ENCODE results near the gene WT1. TPM values are rescaled to one million over a fixed set of nuclear protein-coding genes. Genes with fewer than 3 reads are reported as not detected.

WT1 gene
- total and polyA plus RNA-seq, 10 of the 15 experiments (the other 5 are each of a cell fraction or from before 2014, with no cell fraction given): 0.07 to 0.37 (median 0.08) TPM; not detected in 7

DNA sequence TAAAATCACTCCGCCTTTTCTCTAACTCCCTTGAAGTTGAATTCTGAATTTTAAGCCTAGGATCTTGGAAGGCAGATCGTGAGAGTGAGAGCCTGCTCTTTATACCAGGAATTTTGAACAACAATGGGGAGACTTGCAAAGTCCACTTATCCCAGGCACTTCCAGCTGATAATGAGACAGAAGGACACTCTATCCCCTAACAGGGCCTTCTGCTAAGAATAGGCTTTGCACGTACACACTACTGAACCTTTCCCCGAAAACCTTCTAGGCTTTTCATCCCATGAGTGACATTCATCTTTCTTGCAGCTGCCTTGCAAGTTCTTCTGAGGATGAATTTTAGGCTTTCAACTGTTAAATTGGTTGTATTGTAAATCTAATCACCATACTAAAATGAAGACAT, 44.0 kb upstream of the WT1 start:
- H3K9ac ChIP-seq (ENCODE audit: control insufficient read depth, insufficient read depth, low read length): no peak overlapping the region
- SMC1A ChIA-PET (ENCODE audit: uncharacterized antibody, unreplicated experiment): no interaction called here
- H3K27ac ChIP-seq (ENCODE audit: control insufficient read depth, insufficient read depth): no peak overlapping the region
- TF ChIP-seq SRF (IDR thresholded peaks at IDR 0.05; ENCODE audit: low read depth in 2 of 2, low read length in 2 of 2): no peak
- TF ChIP-seq, protein P1, sequence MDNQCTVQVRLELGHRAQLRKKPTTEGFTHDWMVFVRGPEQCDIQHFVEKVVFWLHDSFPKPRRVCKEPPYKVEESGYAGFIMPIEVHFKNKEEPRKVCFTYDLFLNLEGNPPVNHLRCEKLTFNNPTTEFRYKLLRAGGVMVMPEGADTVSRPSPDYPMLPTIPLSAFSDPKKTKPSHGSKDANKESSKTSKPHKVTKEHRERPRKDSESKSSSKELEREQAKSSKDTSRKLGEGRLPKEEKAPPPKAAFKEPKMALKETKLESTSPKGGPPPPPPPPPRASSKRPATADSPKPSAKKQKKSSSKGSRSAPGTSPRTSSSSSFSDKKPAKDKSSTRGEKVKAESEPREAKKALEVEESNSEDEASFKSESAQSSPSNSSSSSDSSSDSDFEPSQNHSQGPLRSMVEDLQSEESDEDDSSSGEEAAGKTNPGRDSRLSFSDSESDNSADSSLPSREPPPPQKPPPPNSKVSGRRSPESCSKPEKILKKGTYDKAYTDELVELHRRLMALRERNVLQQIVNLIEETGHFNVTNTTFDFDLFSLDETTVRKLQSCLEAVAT (IDR thresholded peaks at IDR 0.05): no peak
- TF ChIP-seq ZNF207 (IDR thresholded peaks at IDR 0.05; ENCODE audit: borderline replicate concordance): no peak
- TF ChIP-seq SMARCA5 (IDR thresholded peaks at IDR 0.05): no peak
- no peak overlapping the region for H2AFZ ChIP-seq (ENCODE audit: control insufficient read depth, low read depth, low read length)
- H4K20me1 ChIP-seq (ENCODE audit: control insufficient read depth, insufficient read depth): no peaks in the 10 kb centered on the region
- no peaks in the 10 kb centered on the region for H3K4me1 ChIP-seq (ENCODE audit: control insufficient read depth, insufficient read depth, low read length)
- FAIRE-seq: no peak
- no peaks in the 10 kb centered on the region for H3K9me3 ChIP-seq (replicated peaks; ENCODE audit: control insufficient read depth, insufficient read depth, low read length)
- no peaks in the 10 kb centered on the region for H3K36me3 ChIP-seq (ENCODE audit: control insufficient read depth in 2 of 2, insufficient read depth in 2 of 2, low read length in 1 of 2)
- POLR2A ChIA-PET: no interaction called here
- ATAC-seq: no peak
- no TSS peak for BruUV-seq (replicated peaks)
- no peak overlapping the region for H3K4me3 ChIP-seq
- no peaks in the 10 kb centered on the region; a peak in 1 of 4 replicates for H3K27me3 ChIP-seq (replicated peaks in 1 of 2; ENCODE audit: control insufficient read depth in 2 of 2, insufficient read depth in 2 of 2, low read length in 1 of 2)
- in situ Hi-C loops (cut with MboI): no loop called here
- H3K4me2 ChIP-seq (ENCODE audit: control insufficient read depth, insufficient read depth): no peak overlapping the region
- DNase-seq (ENCODE audit: low read depth, low spot score): no peak
- CTCF ChIA-PET: interaction anchor here (1.5 kb wide), 1 partner anchor 12 kb away, joined by 3 read pairs; no protein-coding TSS in a partner anchor
- intact Hi-C loops (cut with micrococcal nuclease; ENCODE audit: unreplicated experiment): no loop called here
- 7% methylated on average over 4 of the region's 4 CpGs for WGBS (ENCODE audit: insufficient coverage, insufficient replicate concordance, low lambda C conversion rate, missing lambda C conversion rate)
- RAD21 ChIA-PET (ENCODE audit: unreplicated experiment): no interaction called here
- no peaks in the 10 kb centered on the region for H3K79me2 ChIP-seq (ENCODE audit: control insufficient read depth, insufficient read depth, low read length)

DNA sequence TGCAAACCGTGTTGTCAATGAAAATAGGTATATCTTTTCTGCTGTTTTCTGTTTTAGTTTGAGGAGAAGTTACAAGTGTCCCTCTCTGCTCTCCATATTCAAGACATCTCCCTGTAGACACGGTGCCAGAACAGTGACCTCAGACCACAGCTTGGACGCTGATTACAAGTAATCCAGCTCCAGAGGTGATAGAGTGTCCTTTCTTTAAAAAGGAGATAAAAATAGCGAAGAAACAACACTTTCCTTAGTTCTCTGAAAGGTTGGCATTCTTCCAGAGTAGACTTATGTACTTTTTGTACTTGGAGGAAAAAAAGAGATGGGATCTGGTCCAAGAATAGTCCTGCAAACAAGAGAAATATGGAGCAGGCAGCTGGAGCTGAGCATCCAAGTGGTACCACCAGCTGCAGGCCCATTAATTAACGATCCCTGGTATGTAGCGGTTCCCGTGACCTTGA, 43.0 kb upstream of the WT1 start:
- no peaks in the 10 kb centered on the region for H4K20me1 ChIP-seq (ENCODE audit: control insufficient read depth, insufficient read depth)
- H3K4me3 ChIP-seq: no peak overlapping the region
- H3K36me3 ChIP-seq (ENCODE audit: control insufficient read depth in 2 of 2, insufficient read depth in 2 of 2, low read length in 1 of 2): no peaks in the 10 kb centered on the region
- no peak overlapping the region for H3K9ac ChIP-seq (ENCODE audit: control insufficient read depth, insufficient read depth, low read length)
- WGBS (ENCODE audit: insufficient coverage, insufficient replicate concordance, low lambda C conversion rate, missing lambda C conversion rate): 28% methylated on average over 7 of the region's 7 CpGs
- H3K9me3 ChIP-seq (replicated peaks; ENCODE audit: control insufficient read depth, insufficient read depth, low read length): no peaks in the 10 kb centered on the region
- TF ChIP-seq NR2C1 (IDR thresholded peaks at IDR 0.05): no peak
- DNase-seq (ENCODE audit: low read depth, low spot score) (no peak), FAIRE-seq (no peak), ATAC-seq (no peak)
- no peaks in the 10 kb centered on the region for H3K4me1 ChIP-seq (ENCODE audit: control insufficient read depth, insufficient read depth, low read length)
- no peak overlapping the region for H3K27ac ChIP-seq (ENCODE audit: control insufficient read depth, insufficient read depth)
- in situ Hi-C loops (cut with MboI): no loop called here
- POLR2A ChIA-PET: interaction anchor here (0.6 kb wide), 1 partner anchor 93 kb away, joined by 4 read pairs; no protein-coding TSS in a partner anchor
- H3K4me2 ChIP-seq (ENCODE audit: control insufficient read depth, insufficient read depth): no peak overlapping the region
- SMC1A ChIA-PET (ENCODE audit: uncharacterized antibody, unreplicated experiment): interaction anchor here (1.2 kb wide), 1 partner anchor 74 kb away, joined by 3 read pairs; no protein-coding TSS in a partner anchor
- CTCF ChIA-PET: interaction anchor here (1.5 kb wide), 1 partner anchor 11 kb away, joined by 3 read pairs; no protein-coding TSS in a partner anchor
- BruUV-seq (replicated peaks): no TSS peak
- H3K79me2 ChIP-seq (ENCODE audit: control insufficient read depth, insufficient read depth, low read length): no peaks in the 10 kb centered on the region
- no peak overlapping the region for H2AFZ ChIP-seq (ENCODE audit: control insufficient read depth, low read depth, low read length)
- RAD21 ChIA-PET (ENCODE audit: unreplicated experiment): no interaction called here
- no peaks in the 10 kb centered on the region; a peak in 1 of 4 replicates for H3K27me3 ChIP-seq (replicated peaks in 1 of 2; ENCODE audit: control insufficient read depth in 2 of 2, insufficient read depth in 2 of 2, low read length in 1 of 2)
- intact Hi-C loops (cut with micrococcal nuclease; ENCODE audit: unreplicated experiment): no loop called here

All from GM12878 (cell line).